Measurements from ENCODE around the gene RLN3.

The RLN3 gene

GRCh38 chr19:14059093-14059480 is 31.1 kb downstream of the RLN3 start:
- H3K9ac ChIP-seq (ENCODE audit: low read length in 5 of 5), result no peak overlapping the region
- no peaks in the 10 kb centered on the region for H3K9me3 ChIP-seq (ENCODE audit: control insufficient read depth in 5 of 5, low read length in 5 of 5)
- no peak overlapping the region for H3K4me3 ChIP-seq (ENCODE audit: low read depth in 1 of 5, low read length in 5 of 5)
- H3K36me3 ChIP-seq (ENCODE audit: control insufficient read depth in 5 of 5, insufficient read depth in 5 of 5, low read length in 5 of 5), result no peaks in the 10 kb centered on the region
- H3K27ac ChIP-seq (ENCODE audit: low read depth, low read length), result no peak overlapping the region
- peaks cover 0 to 8% (median 5%) of the 10 kb centered on the region in 5 donors for H3K4me1 ChIP-seq (ENCODE audit: control insufficient read depth in 5 of 5, insufficient read depth in 5 of 5, low read length in 5 of 5)
- peaks cover 22 to 40% (median 35%) of the 10 kb centered on the region in 5 donors for H3K27me3 ChIP-seq (ENCODE audit: control insufficient read depth in 5 of 5, insufficient read depth in 4 of 5, low read length in 5 of 5)

GRCh38 chr19:14059652-14060155 is 31.8 kb downstream of the RLN3 start:
- Histone ChIP-seq H3K4me3 (ENCODE audit: low read depth in 1 of 5, low read length in 5 of 5) (no peak overlapping the region), H3K27ac (ENCODE audit: low read depth, low read length) (no peak overlapping the region), H3K9ac (ENCODE audit: low read length in 5 of 5) (no peak overlapping the region), H3K36me3 (ENCODE audit: control insufficient read depth in 5 of 5, insufficient read depth in 5 of 5, low read length in 5 of 5) (no peaks in the 10 kb centered on the region), H3K4me1 (ENCODE audit: control insufficient read depth in 5 of 5, insufficient read depth in 5 of 5, low read length in 5 of 5) (peaks cover 0 to 8% (median 5%) of the 10 kb centered on the region in 5 donors), H3K9me3 (ENCODE audit: control insufficient read depth in 5 of 5, low read length in 5 of 5) (no peaks in the 10 kb centered on the region), H3K27me3 (ENCODE audit: control insufficient read depth in 5 of 5, insufficient read depth in 4 of 5, low read length in 5 of 5) (peaks cover 22 to 38% (median 33%) of the 10 kb centered on the region in 5 donors)

- H3K27me3 ChIP-seq (ENCODE audit: control insufficient read depth in 5 of 5, insufficient read depth in 4 of 5, low read length in 5 of 5), result peaks cover 22 to 37% (median 32%) of the 10 kb centered on the region in 5 donors
- H3K36me3 ChIP-seq (ENCODE audit: control insufficient read depth in 5 of 5, insufficient read depth in 5 of 5, low read length in 5 of 5), result no peaks in the 10 kb centered on the region
- no peak overlapping the region for H3K9ac ChIP-seq (ENCODE audit: low read length in 5 of 5)
- no peak overlapping the region for H3K4me3 ChIP-seq (ENCODE audit: low read depth in 1 of 5, low read length in 5 of 5)
- H3K9me3 ChIP-seq (ENCODE audit: control insufficient read depth in 5 of 5, low read length in 5 of 5), result no peaks in the 10 kb centered on the region
- H3K27ac ChIP-seq (ENCODE audit: low read depth, low read length), result no peak overlapping the region
- peaks cover 0 to 8% (median 5%) of the 10 kb centered on the region in 5 donors for H3K4me1 ChIP-seq (ENCODE audit: control insufficient read depth in 5 of 5, insufficient read depth in 5 of 5, low read length in 5 of 5)
Observed at GRCh38 chr19:14061081-14061749, 33.3 kb downstream of the RLN3 start.

GRCh38 chr19:14061751-14062557 is 34.0 kb downstream of the RLN3 start, which contains the start of gene PALM3:
PALM3 (minus strand) TSS chr19:14062076; CDS start chr19:14061980, 96 bp downstream.
- Histone ChIP-seq H3K9ac (ENCODE audit: low read length in 5 of 5) (no peak within 1 kb of the TSS), H3K27me3 (ENCODE audit: control insufficient read depth in 5 of 5, insufficient read depth in 4 of 5, low read length in 5 of 5) (peaks cover 22 to 33% (median 28%) of the 10 kb centered on the region in 5 donors), H3K36me3 (ENCODE audit: control insufficient read depth in 5 of 5, insufficient read depth in 5 of 5, low read length in 5 of 5) (no peaks in the 10 kb centered on the region), H3K27ac (ENCODE audit: low read depth, low read length) (no peak within 1 kb of the TSS), H3K4me3 (ENCODE audit: low read depth in 1 of 5, low read length in 5 of 5) (no peak within 1 kb of the TSS), H3K9me3 (ENCODE audit: control insufficient read depth in 5 of 5, low read length in 5 of 5) (no peaks in the 10 kb centered on the region), H3K4me1 (ENCODE audit: control insufficient read depth in 5 of 5, insufficient read depth in 5 of 5, low read length in 5 of 5) (peaks cover 0 to 8% (median 5%) of the 10 kb centered on the region in 5 donors)

GRCh38 chr19:14062558-14062855 is 34.6 kb downstream of the RLN3 start:
- Histone ChIP-seq H3K4me1 (ENCODE audit: control insufficient read depth in 5 of 5, insufficient read depth in 5 of 5, low read length in 5 of 5) (peaks cover 0 to 6% (median 3%) of the 10 kb centered on the region in 5 donors), H3K27me3 (ENCODE audit: control insufficient read depth in 5 of 5, insufficient read depth in 4 of 5, low read length in 5 of 5) (peaks cover 22 to 31% (median 28%) of the 10 kb centered on the region in 5 donors), H3K9me3 (ENCODE audit: control insufficient read depth in 5 of 5, low read length in 5 of 5) (no peaks in the 10 kb centered on the region), H3K9ac (ENCODE audit: low read length in 5 of 5) (no peak overlapping the region), H3K27ac (ENCODE audit: low read depth, low read length) (no peak overlapping the region), H3K4me3 (ENCODE audit: low read depth in 1 of 5, low read length in 5 of 5) (no peak overlapping the region), H3K36me3 (ENCODE audit: control insufficient read depth in 5 of 5, insufficient read depth in 5 of 5, low read length in 5 of 5) (no peaks in the 10 kb centered on the region)

GRCh38 chr19:14063105-14063504 is 35.2 kb downstream of the RLN3 start:
- H3K36me3 ChIP-seq (ENCODE audit: control insufficient read depth in 5 of 5, insufficient read depth in 5 of 5, low read length in 5 of 5), result no peaks in the 10 kb centered on the region
- no peak overlapping the region for H3K27ac ChIP-seq (ENCODE audit: low read depth, low read length)
- no peak overlapping the region for H3K9ac ChIP-seq (ENCODE audit: low read length in 5 of 5)
- H3K27me3 ChIP-seq (ENCODE audit: control insufficient read depth in 5 of 5, insufficient read depth in 4 of 5, low read length in 5 of 5), result peaks cover 22 to 27% (median 26%) of the 10 kb centered on the region in 5 donors
- H3K9me3 ChIP-seq (ENCODE audit: control insufficient read depth in 5 of 5, low read length in 5 of 5), result no peaks in the 10 kb centered on the region
- H3K4me3 ChIP-seq (ENCODE audit: low read depth in 1 of 5, low read length in 5 of 5), result no peak overlapping the region
- peaks cover 0 to 6% (median under 1%) of the 10 kb centered on the region in 5 donors for H3K4me1 ChIP-seq (ENCODE audit: control insufficient read depth in 5 of 5, insufficient read depth in 5 of 5, low read length in 5 of 5)

GRCh38 chr19:14066134-14066533 is 38.2 kb downstream of the RLN3 start:
- no peaks in the 10 kb centered on the region for H3K9me3 ChIP-seq (ENCODE audit: control insufficient read depth in 5 of 5, low read length in 5 of 5)
- no peak overlapping the region for H3K9ac ChIP-seq (ENCODE audit: low read length in 5 of 5)
- H3K4me1 ChIP-seq (ENCODE audit: control insufficient read depth in 5 of 5, insufficient read depth in 5 of 5, low read length in 5 of 5), result no peaks in the 10 kb centered on the region
- no peak overlapping the region for H3K27ac ChIP-seq (ENCODE audit: low read depth, low read length)
- no peak overlapping the region for H3K4me3 ChIP-seq (ENCODE audit: low read depth in 1 of 5, low read length in 5 of 5)
- H3K36me3 ChIP-seq (ENCODE audit: control insufficient read depth in 5 of 5, insufficient read depth in 5 of 5, low read length in 5 of 5), result no peaks in the 10 kb centered on the region
- peaks cover 0 to 5% (median 3%) of the 10 kb centered on the region in 5 donors for H3K27me3 ChIP-seq (ENCODE audit: control insufficient read depth in 5 of 5, insufficient read depth in 4 of 5, low read length in 5 of 5)

GRCh38 chr19:14070268-14071050 is 42.5 kb downstream of the RLN3 start:
- no peaks in the 10 kb centered on the region for H3K9me3 ChIP-seq (ENCODE audit: control insufficient read depth in 5 of 5, low read length in 5 of 5)
- H3K27me3 ChIP-seq (ENCODE audit: control insufficient read depth in 5 of 5, insufficient read depth in 4 of 5, low read length in 5 of 5), result no peaks in the 10 kb centered on the region
- no peak overlapping the region for H3K9ac ChIP-seq (ENCODE audit: low read length in 5 of 5)
- no peak overlapping the region for H3K27ac ChIP-seq (ENCODE audit: low read depth, low read length)
- H3K4me1 ChIP-seq (ENCODE audit: control insufficient read depth in 5 of 5, insufficient read depth in 5 of 5, low read length in 5 of 5), result peaks cover 2 to 38% (median 37%) of the 10 kb centered on the region in 5 donors
- H3K4me3 ChIP-seq (ENCODE audit: low read depth in 1 of 5, low read length in 5 of 5), result no peak overlapping the region
- no peaks in the 10 kb centered on the region for H3K36me3 ChIP-seq (ENCODE audit: control insufficient read depth in 5 of 5, insufficient read depth in 5 of 5, low read length in 5 of 5)

GRCh38 chr19:14072535-14073260 is 44.8 kb downstream of the RLN3 start, which contains the start of gene MISP3:
MISP3 (plus strand) TSS chr19:14072786; CDS start chr19:14073310, 524 bp downstream.
- peak within 1 kb of the TSS; percentile 78 for H3K27ac ChIP-seq (ENCODE audit: low read depth, low read length)
- H3K4me3 ChIP-seq (ENCODE audit: low read depth in 1 of 5, low read length in 5 of 5), result peak within 1 kb of the TSS in 4 of 5 donors; percentile 77 to 86 (median 80)
- H3K4me1 ChIP-seq (ENCODE audit: control insufficient read depth in 5 of 5, insufficient read depth in 5 of 5, low read length in 5 of 5), result peaks cover 2 to 43% (median 38%) of the 10 kb centered on the region in 5 donors
- peak within 1 kb of the TSS in 4 of 5 donors; percentile 64 to 83 (median 74) for H3K9ac ChIP-seq (ENCODE audit: low read length in 5 of 5)
- H3K9me3 ChIP-seq (ENCODE audit: control insufficient read depth in 5 of 5, low read length in 5 of 5), result no peaks in the 10 kb centered on the region
- no peaks in the 10 kb centered on the region for H3K27me3 ChIP-seq (ENCODE audit: control insufficient read depth in 5 of 5, insufficient read depth in 4 of 5, low read length in 5 of 5)
- H3K36me3 ChIP-seq (ENCODE audit: control insufficient read depth in 5 of 5, insufficient read depth in 5 of 5, low read length in 5 of 5), result no peaks in the 10 kb centered on the region

Data from subcutaneous abdominal adipose tissue (tissue), 5 donors.